ENCODE results near the gene DAP3. TPM values are rescaled to one million over a fixed set of nuclear protein-coding genes. Genes with fewer than 3 reads are reported as not detected.
"Not testable (repeated sequence)": the region's sequence is repeated elsewhere in the genome, so short reads cannot be mapped to it uniquely, and the experiment has no call there.

DAP3 gene
- total and polyA plus RNA-seq, 12 donors = 82.3 to 141 (median 113) TPM

DNA sequence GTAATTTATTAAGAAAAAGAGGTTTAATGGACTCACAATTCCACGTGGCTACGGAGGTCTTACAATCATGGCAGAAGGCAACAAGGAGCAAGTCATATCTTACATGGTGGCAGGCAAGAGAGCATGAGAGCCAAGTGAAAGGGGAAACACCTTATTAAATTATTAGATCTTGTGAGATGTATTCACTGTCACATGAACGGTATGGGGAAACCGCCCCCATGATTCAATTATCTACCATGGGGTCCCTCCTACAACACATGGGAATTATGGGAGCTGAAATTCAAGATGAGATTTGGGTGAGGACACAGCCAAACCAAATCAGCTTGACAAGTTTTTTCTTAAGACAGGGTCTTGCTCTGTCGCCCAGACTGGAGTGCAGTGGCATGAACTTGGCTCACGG lies 14.3 kb downstream of the DAP3 start:
- H3K27me3 ChIP-seq = no peaks in the 10 kb centered on the region
- DNase-seq (no peak), ATAC-seq (no peak)
- no peaks in the 10 kb centered on the region for H3K9me3 ChIP-seq
- H3K27ac ChIP-seq = no peak overlapping the region
- no peak for TF ChIP-seq CTCF (IDR thresholded peaks at IDR 0.05)
- H3K4me3 ChIP-seq = no peak overlapping the region
- peaks cover 0 to 22% (median 0%) of the 10 kb centered on the region in 9 donors for H3K4me1 ChIP-seq
- no peaks in the 10 kb centered on the region for H3K36me3 ChIP-seq
- intact Hi-C loops (cut with DNase I) = no loop called here
- 92 to 95% methylated on average over 6 of the region's 6 CpGs for WGBS, 2 donors

DNA sequence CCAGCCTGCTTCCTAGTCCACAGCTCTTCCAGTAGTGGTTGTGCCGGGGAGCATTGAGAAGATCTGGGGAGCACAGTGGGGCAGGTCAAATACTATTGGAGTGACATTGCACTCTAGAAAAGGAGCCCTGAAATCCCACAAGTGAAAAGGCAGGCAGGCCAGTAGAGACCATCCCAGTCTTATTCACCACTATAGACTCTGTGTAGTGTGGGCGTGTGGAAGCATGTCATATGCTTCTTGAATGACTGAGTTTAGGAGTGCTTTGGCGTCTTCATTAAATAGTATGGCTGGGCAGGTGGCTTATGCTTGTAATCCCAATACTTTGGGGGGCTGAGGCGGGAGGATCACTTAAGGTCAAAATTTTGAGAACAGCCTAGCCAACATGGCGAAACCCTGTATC lies 15.5 kb downstream of the DAP3 start:
- H3K27me3 ChIP-seq; H3K9me3 ChIP-seq; H3K4me3 ChIP-seq; DNase-seq; H3K27ac ChIP-seq; H3K36me3 ChIP-seq; intact Hi-C loops (cut with DNase I): not testable (repeated sequence)
- WGBS, 2 donors = 95 to 96% methylated on average over 4 to 5 of the region's 5 CpGs
- peak in 1 of 8 donors; percentile 34 for ATAC-seq
- peaks cover 0 to 22% (median 0%) of the 10 kb centered on the region in 9 donors for H3K4me1 ChIP-seq

GRCh38 chr1:155706139-155706538 lies 17.2 kb downstream of the DAP3 start:
- 94 to 95% methylated on average over 5 of the region's 5 CpGs for WGBS, 2 donors
- Histone ChIP-seq H3K27ac (no peak overlapping the region), H3K4me3 (no peak overlapping the region), H3K4me1 (peaks cover 0 to 22% (median 0%) of the 10 kb centered on the region in 9 donors), H3K36me3 (peaks cover 0 to 21% (median 0%) of the 10 kb centered on the region in 9 donors), H3K9me3 (peaks cover 0 to 4% (median 0%) of the 10 kb centered on the region in 11 donors), H3K27me3 (no peaks in the 10 kb centered on the region)
- TF ChIP-seq CTCF (IDR thresholded peaks at IDR 0.05) = no peak
- DNase-seq (no peak), ATAC-seq (no peak)
- intact Hi-C loops (cut with DNase I) = no loop called here

GRCh38 chr1:155709391-155709790 lies 20.5 kb downstream of the DAP3 start:
- Histone ChIP-seq H3K9me3 (peaks cover 0 to 4% (median 0%) of the 10 kb centered on the region in 11 donors), H3K27ac (no peak overlapping the region), H3K4me1 (peaks cover 2 to 15% (median 10%) of the 10 kb centered on the region in 9 donors), H3K4me3 (no peak overlapping the region), H3K36me3 (peaks cover 0 to 53% (median 0%) of the 10 kb centered on the region in 9 donors), H3K27me3 (no peaks in the 10 kb centered on the region)
- no peak for TF ChIP-seq CTCF (IDR thresholded peaks at IDR 0.05)
- WGBS, 2 donors = 97 to 98% methylated on average over 3 of the region's 3 CpGs
- ATAC-seq (no peak), DNase-seq (no peak)
- intact Hi-C loops (cut with DNase I) = no loop called here

- WGBS, 2 donors = 100% methylated on average over 2 to 3 of the region's 3 CpGs
- DNase-seq; intact Hi-C loops (cut with DNase I); H3K27ac ChIP-seq; ATAC-seq; H3K9me3 ChIP-seq; H3K27me3 ChIP-seq; H3K4me3 ChIP-seq: not testable (repeated sequence)
- Histone ChIP-seq H3K36me3 (peaks cover 0 to 67% (median 0%) of the 10 kb centered on the region in 9 donors), H3K4me1 (peaks cover 2 to 13% (median 8%) of the 10 kb centered on the region in 9 donors)
Observed at GRCh38 chr1:155711457-155711856, 22.6 kb downstream of the DAP3 start.

Data from heart right ventricle (tissue), 16 donors.